Osteoblast (primary cell): ENCODE measurements around the gene ZMIZ1. TPM values are rescaled to one million over a fixed set of nuclear protein-coding genes. Genes with fewer than 3 reads are reported as not detected.

Source experiments
- DNase-seq: peaks from one replicate; pipeline ENCODE4 v3.0.0; 2011; ENCODE audit warnings: low spot score, mixed read lengths; ENCODE audit not compliant: insufficient read length; ENCODE audit errors: missing footprints
- H2AFZ ChIP-seq: 2 replicates; pipeline ENCODE4 v1.6.0; 2011; ENCODE audit warnings: mild to moderate bottlenecking, low read length
- H3K27ac ChIP-seq: 2 replicates; pipeline ENCODE4 v1.5.1; 2011; ENCODE audit warnings: mild to moderate bottlenecking, low read depth, low read length, moderate library complexity
- H3K27me3 ChIP-seq: 2 replicates; pipeline ENCODE4 v1.6.0; 2012; ENCODE audit warnings: mild to moderate bottlenecking, control low read depth, inconsistent platforms, low read length, moderate library complexity; ENCODE audit not compliant: insufficient read depth
- H3K36me3 ChIP-seq: 2 replicates; pipeline ENCODE4 v1.5.1; 2011; ENCODE audit warnings: mild to moderate bottlenecking, low read length, control low read depth, moderate library complexity; ENCODE audit not compliant: insufficient read depth
- H3K4me1 ChIP-seq: 2 replicates; pipeline ENCODE4 v1.5.1; 2011; ENCODE audit warnings: mild to moderate bottlenecking, low read length, control low read depth, moderate library complexity; ENCODE audit not compliant: insufficient read depth
- H3K4me2 ChIP-seq: 2 replicates; pipeline ENCODE4 v1.6.0; 2011; ENCODE audit warnings: mild to moderate bottlenecking, low read length; ENCODE audit not compliant: insufficient read depth
- H3K4me3 ChIP-seq: fragments of 200-600 bp; sonication (generic); 3 replicates; pipeline ENCODE4 v1.5.1; 2012; ENCODE audit warnings: mild to moderate bottlenecking, low read length, inconsistent platforms; ENCODE audit not compliant: insufficient read depth
- H3K79me2 ChIP-seq: 2 replicates; pipeline ENCODE4 v1.6.0; 2012; ENCODE audit warnings: mild to moderate bottlenecking, low read length, control low read depth, inconsistent platforms; ENCODE audit not compliant: insufficient read depth
- H3K9me3 ChIP-seq: 2 replicates; pipeline ENCODE4 v1.5.1; 2011; ENCODE audit warnings: low read depth, low read length, control low read depth
- H4K20me1 ChIP-seq: 2 replicates; pipeline ENCODE4 v1.6.0; 2012; ENCODE audit warnings: mild to moderate bottlenecking, low read length, control low read depth; ENCODE audit not compliant: insufficient read depth
- CTCF ChIP-seq: IDR thresholded peaks from 2 replicates; pipeline ENCODE4 v1.5.1; 2011; ENCODE audit warnings: mild to moderate bottlenecking, low read depth, low read length, moderate library complexity; ENCODE audit errors: extremely low read depth
- total RNA-seq: library from RNA; depleted of rRNA; stranded (reverse); fragments of >200 nt; gene quantifications from 2 replicates; pipeline ENCODE4 v1.2.3, GENCODE V29; 2012

Gene ZMIZ1
- total RNA-seq, 1 donor = 40.9 TPM

- TF ChIP-seq CTCF = no peak
These were observed 11.9 kb upstream of the ZMIZ1 start for GRCh38 chr10:79056736-79057391.

GRCh38 chr10:79057481-79058275, 11.1 kb upstream of the ZMIZ1 start:
- Histone ChIP-seq H3K27me3 (peaks cover 8% of the 10 kb centered on the region), H3K27ac (no peak overlapping the region), H2AFZ (no peak overlapping the region), H3K4me3 (no peak overlapping the region), H3K79me2 (no peaks in the 10 kb centered on the region), H3K4me2 (no peak overlapping the region), H3K36me3 (no peaks in the 10 kb centered on the region), H3K9me3 (no peaks in the 10 kb centered on the region), H3K4me1 (no peaks in the 10 kb centered on the region), H4K20me1 (no peaks in the 10 kb centered on the region)
- no peak for TF ChIP-seq CTCF
- peak; percentile 57 for DNase-seq

More at GRCh38 chr10:79056736-79057391, 11.9 kb upstream of the ZMIZ1 start:
- Histone ChIP-seq H3K27me3 (peaks cover 8% of the 10 kb centered on the region), H3K79me2 (no peaks in the 10 kb centered on the region), H3K4me3 (no peak overlapping the region), H3K36me3 (no peaks in the 10 kb centered on the region), H3K9me3 (no peaks in the 10 kb centered on the region), H4K20me1 (no peaks in the 10 kb centered on the region), H2AFZ (no peak overlapping the region), H3K27ac (no peak overlapping the region), H3K4me1 (no peaks in the 10 kb centered on the region), H3K4me2 (no peak overlapping the region)
- DNase-seq = peak; percentile 22

GRCh38 chr10:79058899-79059841, 9.6 kb upstream of the ZMIZ1 start:
- H3K79me2 ChIP-seq = no peaks in the 10 kb centered on the region
- H3K36me3 ChIP-seq = no peaks in the 10 kb centered on the region
- no peak for TF ChIP-seq CTCF

More at GRCh38 chr10:79058899-79059841, 9.6 kb upstream of the ZMIZ1 start:
- no peaks in the 10 kb centered on the region for H4K20me1 ChIP-seq
- peaks cover 8% of the 10 kb centered on the region for H3K27me3 ChIP-seq
- no peak overlapping the region for H3K4me3 ChIP-seq
- no peak overlapping the region for H2AFZ ChIP-seq
- no peak overlapping the region for H3K4me2 ChIP-seq
- peak; percentile 58 for DNase-seq
- no peak overlapping the region for H3K27ac ChIP-seq
- no peaks in the 10 kb centered on the region for H3K9me3 ChIP-seq
- H3K4me1 ChIP-seq = no peaks in the 10 kb centered on the region
